SJCRH30 (cell line): ENCODE data around the gene RITA1. TPM values are rescaled to one million over a fixed set of nuclear protein-coding genes. Genes with fewer than 3 reads are reported as not detected.

ENCODE experiments used
- DNase-seq, 2 experiments: peaks; one replicate each; pipeline ENCODE4 v3.0.0-alpha.2; 2015 to 2020
- H3K27ac ChIP-seq: fragments of 250-450 bp; sonication (Bioruptor Pico); 2 replicates; pipeline ENCODE4 v1.5.1; 2020; ENCODE audit warnings: mild to moderate bottlenecking, moderate library complexity
- H3K27me3 ChIP-seq: fragments of 250-450 bp; sonication (Bioruptor Pico); 2 replicates; pipeline ENCODE4 v1.5.1; 2020; ENCODE audit warnings: mild to moderate bottlenecking, moderate library complexity
- H3K36me3 ChIP-seq: fragments of 250-450 bp; sonication (Bioruptor Pico); 2 replicates; pipeline ENCODE4 v1.5.1; 2020; ENCODE audit warnings: mild to moderate bottlenecking, moderate library complexity
- H3K4me1 ChIP-seq: fragments of 250-450 bp; sonication (Bioruptor Pico); 2 replicates; pipeline ENCODE4 v1.5.1; 2020; ENCODE audit warnings: mild to moderate bottlenecking, moderate library complexity
- H3K4me3 ChIP-seq: fragments of 250-450 bp; sonication (Bioruptor Pico); 2 replicates; pipeline ENCODE4 v1.5.1; 2020; ENCODE audit warnings: mild to moderate bottlenecking, moderate library complexity
- H3K9me3 ChIP-seq: fragments of 250-450 bp; sonication (Bioruptor Pico); replicated peaks from 2 replicates; pipeline ENCODE4 v1.5.1; 2020; ENCODE audit warnings: mild to moderate bottlenecking, moderate library complexity
- total RNA-seq: library from RNA; depleted of rRNA; stranded (reverse); fragments of >200 nt; shearing (Covaris generic); gene quantifications from 2 replicates; pipeline ENCODE4 v1.2.3, GENCODE V29; 2014

Gene RITA1
- total RNA-seq, 1 experiment from 2014 or later, result 22.0 TPM

DNA sequence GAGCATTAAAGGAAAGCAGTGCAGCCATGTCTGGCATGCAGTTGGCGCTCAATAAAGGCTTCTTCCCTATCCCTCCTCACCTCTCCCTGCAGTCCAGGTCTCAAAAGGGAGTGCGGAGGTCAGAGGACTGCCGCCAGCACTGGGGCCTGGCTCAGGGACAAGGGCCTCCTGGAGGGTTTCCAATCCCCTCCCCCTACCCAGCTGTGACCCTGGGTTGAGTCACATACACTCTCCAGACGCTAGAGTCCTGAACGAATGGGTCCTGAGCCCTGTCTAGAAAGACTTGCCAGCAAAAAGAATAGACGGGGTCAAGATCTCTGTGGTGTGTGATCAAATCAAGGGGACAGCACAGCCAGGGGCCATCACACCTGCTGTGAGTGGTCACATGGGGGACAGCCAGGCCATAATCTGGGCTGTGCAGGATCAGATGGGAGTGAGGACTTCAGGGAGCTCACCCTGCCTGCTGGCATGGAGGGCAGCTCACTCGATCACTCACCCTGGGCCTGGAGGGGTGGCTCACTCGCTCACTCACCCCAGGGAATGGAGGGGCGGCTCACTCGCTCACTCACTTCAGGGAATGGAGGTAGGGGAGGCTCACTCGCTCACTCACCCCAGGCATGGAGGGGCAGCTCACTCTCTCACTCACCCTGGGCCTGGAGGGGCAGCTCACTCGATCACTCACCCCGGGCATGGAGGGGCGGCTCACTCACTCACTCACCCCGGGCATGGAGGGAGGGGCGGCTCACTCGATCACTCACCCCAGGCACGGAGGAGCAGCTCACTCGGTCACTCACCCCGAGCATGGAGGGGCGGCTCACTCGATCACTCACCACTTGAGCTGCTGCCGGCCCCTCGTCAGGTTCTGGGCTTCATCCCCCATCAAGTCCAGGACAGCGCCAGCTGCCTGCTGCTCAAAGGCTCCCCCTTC is 23.2 kb upstream of the RITA1 start:
- H3K27me3 ChIP-seq, result no peaks in the 10 kb centered on the region
- no peaks in the 10 kb centered on the region for H3K9me3 ChIP-seq
- H3K4me3 ChIP-seq, result no peak overlapping the region
- peaks cover 37% of the 10 kb centered on the region; the same call in 1 of the 2 replicates for H3K36me3 ChIP-seq
- peaks cover 12% of the 10 kb centered on the region for H3K4me1 ChIP-seq
- peak; percentile 54 to 67 for DNase-seq
- H3K27ac ChIP-seq, result peak overlapping the region; percentile 53

DNA sequence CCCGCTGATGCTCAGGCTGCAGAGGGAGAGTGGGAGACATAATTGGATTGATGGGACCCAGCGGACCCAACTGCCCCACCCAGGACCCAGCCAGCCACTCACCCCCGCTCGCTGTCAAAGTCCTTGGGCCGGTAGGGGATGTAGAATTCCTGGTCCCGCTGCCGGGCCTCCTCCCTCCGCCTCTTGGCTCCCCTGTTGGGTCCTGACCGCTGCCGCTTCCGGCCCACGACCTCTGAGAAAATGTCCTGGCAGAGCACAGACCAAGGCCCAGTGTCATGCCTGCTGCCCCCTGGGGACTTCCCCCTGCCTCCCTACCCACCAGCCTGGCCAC is 22.5 kb upstream of the RITA1 start:
- no peak for DNase-seq
- Histone ChIP-seq H3K9me3 (no peaks in the 10 kb centered on the region), H3K4me3 (no peak overlapping the region), H3K4me1 (peaks cover 12% of the 10 kb centered on the region), H3K36me3 (peaks cover 38% of the 10 kb centered on the region; the same call in 1 of the 2 replicates), H3K27me3 (no peaks in the 10 kb centered on the region), H3K27ac (no peak overlapping the region; the same call in 1 of the 2 replicates)

DNA sequence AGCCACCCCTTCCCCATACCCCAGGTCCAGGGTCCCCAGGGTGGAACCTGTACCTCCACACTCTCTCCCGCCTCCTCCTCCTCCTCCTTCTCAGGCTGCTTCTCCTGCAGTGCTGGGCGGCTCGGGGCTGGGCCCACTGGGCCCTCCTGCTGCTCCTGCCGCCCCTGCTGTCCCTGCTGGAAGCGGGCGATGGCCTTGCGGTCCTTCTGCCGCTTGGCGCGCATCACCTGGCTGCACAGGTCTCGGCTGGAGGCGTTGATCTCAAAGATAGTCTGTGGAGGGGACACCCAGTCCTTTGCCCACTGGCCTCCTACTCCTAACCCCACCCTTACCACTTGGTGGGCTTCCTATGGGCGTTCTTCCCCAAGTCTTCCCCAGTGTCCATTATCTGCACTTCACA is 21.5 kb upstream of the RITA1 start:
- no peaks in the 10 kb centered on the region for H3K27me3 ChIP-seq
- H3K36me3 ChIP-seq, result peaks cover 36% of the 10 kb centered on the region; the same call in 1 of the 2 replicates
- H3K4me3 ChIP-seq, result no peak overlapping the region
- peaks cover 12% of the 10 kb centered on the region for H3K4me1 ChIP-seq
- no peak overlapping the region for H3K27ac ChIP-seq
- no peaks in the 10 kb centered on the region for H3K9me3 ChIP-seq
- no peak for DNase-seq

DNA sequence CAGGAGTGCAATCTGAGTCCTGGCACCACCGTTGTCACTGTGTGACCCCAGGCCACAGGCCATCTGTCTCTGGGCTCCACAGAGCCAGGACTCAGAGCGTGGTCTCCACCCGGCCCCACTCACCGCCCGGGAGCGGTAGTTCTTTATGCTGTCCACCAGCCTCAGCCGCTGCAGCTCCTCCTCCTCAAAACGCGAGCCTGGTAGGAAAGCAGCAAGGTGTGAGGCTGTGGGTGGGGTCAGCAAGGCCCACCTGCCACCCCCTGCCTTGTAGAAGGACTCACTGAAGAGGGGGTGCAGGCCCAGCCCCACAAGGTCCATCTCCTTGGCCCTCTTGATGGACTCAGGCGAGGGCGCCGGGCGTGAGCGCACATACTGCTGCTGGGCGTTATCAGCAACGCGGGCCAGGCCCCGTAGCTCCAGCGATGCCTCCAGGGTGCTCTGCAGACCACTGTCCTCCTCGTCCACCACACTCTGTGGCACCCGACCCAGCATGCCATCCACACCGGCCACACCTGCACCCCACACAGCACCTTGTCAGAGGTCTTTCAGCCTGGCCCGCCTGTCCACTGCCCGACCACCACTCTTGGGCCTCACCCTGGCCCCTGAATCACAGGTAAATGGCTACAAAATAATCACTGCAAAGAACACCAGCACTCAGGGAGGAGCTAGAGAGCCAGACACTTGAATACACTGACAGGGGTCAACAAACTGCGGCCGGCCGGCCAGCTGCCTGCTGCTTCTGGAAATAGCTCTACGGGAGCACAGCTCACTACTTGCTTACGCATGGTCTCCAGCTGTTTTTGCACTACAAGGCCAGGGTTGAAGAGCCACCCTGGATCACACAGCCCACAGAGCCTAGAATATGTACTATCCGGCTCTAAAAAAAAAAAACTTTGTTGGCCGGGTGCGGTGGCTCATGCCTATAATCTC is 19.7 kb upstream of the RITA1 start:
- no peaks in the 10 kb centered on the region for H3K27me3 ChIP-seq
- DNase-seq, result no peak

DNA sequence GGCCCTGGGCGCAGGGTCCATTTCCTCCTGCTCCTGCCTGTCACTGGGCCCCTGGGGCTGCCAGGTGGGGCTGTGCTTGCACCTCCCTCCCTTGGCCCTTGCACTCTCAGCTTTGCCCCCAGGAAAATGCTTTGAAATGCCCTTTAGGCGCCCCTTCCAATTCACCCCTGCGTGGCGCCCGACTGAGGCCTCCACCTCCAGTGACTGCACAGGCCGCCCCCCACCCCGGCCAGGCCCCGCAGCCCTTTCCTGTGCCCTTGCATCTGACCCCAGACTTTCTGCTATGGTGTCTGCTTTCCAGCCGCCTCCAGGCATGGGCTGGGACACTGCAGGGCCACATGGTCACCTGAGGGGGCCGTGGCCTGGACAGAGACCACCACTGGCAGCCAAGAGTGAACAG is 17.7 kb upstream of the RITA1 start:
- Histone ChIP-seq H3K4me3 (no peak overlapping the region), H3K27me3 (no peaks in the 10 kb centered on the region), H3K4me1 (peaks cover 1% of the 10 kb centered on the region), H3K9me3 (no peaks in the 10 kb centered on the region), H3K36me3 (peaks cover 51% of the 10 kb centered on the region; the same call in 1 of the 2 replicates), H3K27ac (no peak overlapping the region)
- DNase-seq, result no peak

More for the DNA sequence above, 19.7 kb upstream of the RITA1 start:
- Histone ChIP-seq H3K36me3 (peaks cover 41% of the 10 kb centered on the region; the same call in 1 of the 2 replicates), H3K9me3 (no peaks in the 10 kb centered on the region), H3K4me1 (peaks cover 12% of the 10 kb centered on the region), H3K4me3 (no peak overlapping the region), H3K27ac (no peak overlapping the region)

DNA sequence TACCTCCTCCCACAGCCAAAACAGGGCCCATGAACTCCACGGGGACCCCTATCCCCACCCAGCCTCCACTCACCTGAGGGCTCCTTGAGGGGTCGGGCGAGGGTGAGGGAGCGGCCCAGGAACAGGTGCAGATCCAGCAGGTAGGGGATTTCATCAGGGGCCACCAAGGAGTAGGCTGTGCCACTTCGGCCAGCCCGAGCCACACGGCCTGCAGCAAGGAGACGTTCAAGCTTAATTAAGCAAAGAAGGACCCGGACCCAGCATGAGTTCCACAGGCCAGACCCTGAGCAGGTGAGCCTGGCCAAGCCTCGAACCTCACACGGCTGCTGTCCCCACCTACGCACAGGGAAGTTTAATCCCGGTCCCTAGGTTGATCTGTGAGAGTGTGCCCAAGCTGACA is 15.8 kb upstream of the RITA1 start:
- no peak overlapping the region for H3K27ac ChIP-seq
- H3K4me3 ChIP-seq, result no peak overlapping the region
- peaks cover 52% of the 10 kb centered on the region for H3K36me3 ChIP-seq
- no peaks in the 10 kb centered on the region for H3K27me3 ChIP-seq
- H3K4me1 ChIP-seq, result no peaks in the 10 kb centered on the region
- no peaks in the 10 kb centered on the region for H3K9me3 ChIP-seq
- DNase-seq, result no peak

DNA sequence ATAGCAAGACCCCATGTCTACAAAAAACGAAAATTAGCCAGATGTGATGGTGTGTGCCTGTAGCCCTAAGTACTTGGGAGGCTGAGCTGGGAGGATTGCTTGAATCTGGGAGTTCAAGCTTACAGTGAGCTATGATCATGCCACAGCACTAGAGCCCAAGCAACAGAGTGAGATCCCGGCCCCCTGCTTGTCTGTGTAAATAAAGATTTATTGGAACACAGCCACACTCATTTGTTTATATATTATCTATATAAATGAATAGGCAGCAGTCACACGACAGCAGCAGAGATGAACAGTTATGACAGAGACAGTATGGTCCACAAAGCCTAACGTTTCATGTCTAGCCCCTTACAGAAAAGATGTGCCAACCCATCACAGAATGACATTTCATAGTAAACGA is 15.1 kb upstream of the RITA1 start:
- Histone ChIP-seq H3K36me3 (peaks cover 47% of the 10 kb centered on the region), H3K27ac (no peak overlapping the region), H3K4me1 (no peaks in the 10 kb centered on the region), H3K9me3 (no peaks in the 10 kb centered on the region), H3K27me3 (no peaks in the 10 kb centered on the region), H3K4me3 (no peak overlapping the region)
- DNase-seq, result no peak

DNA sequence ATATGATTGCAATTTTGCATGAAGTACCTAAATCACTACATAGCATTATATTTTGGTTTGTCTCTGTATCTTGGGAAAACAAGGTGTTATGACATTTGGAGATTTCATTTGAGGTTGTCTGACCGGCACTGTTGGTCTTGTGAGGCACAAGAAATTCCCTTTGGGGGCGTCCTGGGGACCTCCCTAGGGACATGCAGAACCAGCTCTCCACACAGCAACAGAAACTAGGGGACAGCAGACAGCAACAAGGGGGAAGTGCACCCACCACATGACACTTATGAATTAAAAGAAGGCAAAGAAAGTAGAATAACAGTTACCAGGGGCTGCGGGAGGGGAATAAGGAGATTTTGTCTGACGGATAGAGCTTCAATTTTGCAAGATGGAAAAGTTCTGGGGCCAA is 14.6 kb upstream of the RITA1 start:
- H3K36me3 ChIP-seq, result peaks cover 46% of the 10 kb centered on the region

DNA sequence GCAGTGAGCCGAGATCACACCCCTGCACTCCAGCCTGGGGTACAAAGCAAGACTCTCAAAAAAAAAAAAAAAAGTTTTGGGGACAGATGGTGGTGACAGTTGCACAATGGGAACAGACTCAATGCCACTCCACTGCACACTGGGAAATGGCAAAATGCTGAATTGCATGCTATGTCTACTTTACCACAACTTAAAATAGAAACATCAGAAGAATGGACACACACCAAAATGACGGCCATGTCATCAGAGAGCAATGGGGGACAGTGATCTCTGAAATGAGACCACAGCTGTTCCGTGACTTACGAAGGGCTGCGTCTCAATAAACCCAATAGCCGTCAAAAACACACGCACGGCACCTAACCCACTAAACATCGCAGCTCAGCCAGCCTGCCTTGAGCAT is 14.0 kb upstream of the RITA1 start:
- no peaks in the 10 kb centered on the region for H3K4me1 ChIP-seq
- no peak for DNase-seq

More for the DNA sequence above, 14.6 kb upstream of the RITA1 start:
- Histone ChIP-seq H3K9me3 (no peaks in the 10 kb centered on the region), H3K4me3 (no peak overlapping the region), H3K4me1 (no peaks in the 10 kb centered on the region), H3K27ac (no peak overlapping the region), H3K27me3 (no peaks in the 10 kb centered on the region)
- no peak for DNase-seq

DNA sequence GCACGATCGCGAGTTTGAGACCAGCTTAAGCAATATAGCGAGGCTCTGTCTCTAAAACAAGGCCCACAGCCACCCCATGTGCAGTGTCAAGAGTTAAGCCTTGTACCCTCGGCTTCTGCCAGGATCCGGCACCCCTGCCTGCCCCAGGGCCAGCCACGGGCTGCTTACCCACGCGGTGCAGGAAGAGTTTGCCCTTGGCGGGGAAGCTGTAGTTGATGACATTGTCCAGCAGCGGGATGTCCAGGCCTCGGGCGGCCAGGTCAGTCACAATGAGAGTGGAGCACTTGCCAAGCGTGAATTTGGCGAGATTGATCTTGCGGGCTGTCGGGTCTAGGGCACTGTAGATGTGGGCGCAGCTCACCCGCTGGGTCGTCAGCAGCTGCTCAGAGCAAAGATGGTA is 13.3 kb upstream of the RITA1 start:
- H3K4me1 ChIP-seq, result no peaks in the 10 kb centered on the region
- H3K27me3 ChIP-seq, result no peaks in the 10 kb centered on the region
- peaks cover 55% of the 10 kb centered on the region for H3K36me3 ChIP-seq
- H3K9me3 ChIP-seq, result no peaks in the 10 kb centered on the region
- no peak overlapping the region for H3K4me3 ChIP-seq
- DNase-seq, result no peak
- H3K27ac ChIP-seq, result no peak overlapping the region

More for the DNA sequence above, 14.0 kb upstream of the RITA1 start:
- Histone ChIP-seq H3K27me3 (no peaks in the 10 kb centered on the region), H3K4me3 (no peak overlapping the region), H3K9me3 (no peaks in the 10 kb centered on the region), H3K27ac (no peak overlapping the region), H3K36me3 (peaks cover 50% of the 10 kb centered on the region)

DNA sequence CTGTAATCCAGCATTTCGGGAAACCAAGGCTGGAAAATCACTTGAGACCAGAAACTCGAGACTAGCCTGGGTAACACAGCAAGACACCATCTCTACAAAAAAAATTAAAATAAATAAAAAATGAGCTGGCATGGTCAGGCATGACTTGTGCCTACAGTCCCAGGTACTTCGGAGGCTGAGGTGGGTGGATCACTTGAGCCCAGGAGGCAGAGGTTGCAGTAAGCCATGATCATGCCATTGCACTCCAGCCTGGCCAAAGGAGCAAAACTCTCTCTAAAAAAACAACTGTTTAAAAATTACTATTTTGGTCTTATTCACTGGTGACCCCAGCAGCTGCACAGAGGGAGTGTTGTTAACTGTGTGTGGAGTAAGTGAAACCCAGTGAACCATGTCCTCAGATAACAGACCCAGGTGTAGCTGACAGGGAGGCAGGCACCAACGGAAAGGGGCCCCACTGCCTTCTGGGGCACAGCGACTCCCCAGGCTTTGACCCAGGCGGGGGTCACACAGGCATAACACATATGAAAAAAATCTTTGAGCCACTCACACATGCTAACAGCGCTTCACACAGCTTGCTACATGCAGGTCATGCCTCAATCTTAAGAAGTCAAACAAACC is 12.3 kb upstream of the RITA1 start:
- H3K4me1 ChIP-seq, result no peaks in the 10 kb centered on the region
- DNase-seq, result no peak
- no peaks in the 10 kb centered on the region for H3K9me3 ChIP-seq
- H3K4me3 ChIP-seq, result no peak overlapping the region
- peaks cover 62% of the 10 kb centered on the region for H3K36me3 ChIP-seq
- H3K27me3 ChIP-seq, result no peaks in the 10 kb centered on the region
- H3K27ac ChIP-seq, result no peak overlapping the region

DNA sequence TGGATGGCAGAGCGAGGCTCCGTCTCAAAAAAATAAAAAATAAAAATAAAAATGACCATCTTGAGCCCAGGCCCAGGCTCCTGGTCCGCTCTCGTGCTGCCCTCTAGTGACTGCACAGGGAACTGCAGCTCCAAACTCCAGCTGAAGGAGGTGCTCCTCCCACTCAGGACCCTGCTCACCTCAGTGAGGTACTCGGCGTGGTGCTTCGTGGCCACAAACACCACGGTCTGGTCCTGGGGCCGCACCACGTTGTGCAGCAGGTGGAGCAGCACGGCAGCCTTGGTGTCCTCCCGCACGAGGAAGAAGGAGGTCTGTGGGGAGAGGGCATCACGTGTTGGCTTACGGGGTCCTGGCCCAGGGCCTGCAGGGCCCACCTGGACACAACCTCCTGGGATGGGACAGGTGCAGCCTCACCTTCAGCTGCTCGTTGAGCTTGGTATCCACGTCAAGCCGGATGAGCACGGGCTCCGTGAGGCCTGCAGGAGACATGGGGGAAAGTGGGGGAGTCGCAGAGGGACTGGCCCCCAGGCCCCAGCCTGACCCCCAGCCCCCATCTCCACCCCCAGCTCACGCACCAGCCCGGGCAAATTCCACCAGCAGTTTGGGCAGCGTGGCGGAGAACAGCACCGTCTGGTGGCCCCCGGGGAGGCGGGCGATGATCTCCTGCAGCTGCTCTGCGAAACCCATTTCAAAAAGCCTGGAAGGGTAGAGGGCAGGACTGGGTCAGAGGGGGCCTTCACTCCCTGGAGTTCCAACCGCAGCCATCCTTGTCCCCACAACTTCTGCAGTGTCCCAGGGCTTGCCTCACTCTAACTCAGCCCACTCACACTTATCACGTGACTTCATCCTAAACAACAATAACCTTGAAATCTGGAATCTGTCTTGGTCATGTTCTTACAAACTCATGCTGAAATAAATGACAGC is 10.8 kb upstream of the RITA1 start:
- H3K27me3 ChIP-seq, result no peaks in the 10 kb centered on the region
- DNase-seq, result peak; percentile 54 to 72
- H3K4me1 ChIP-seq, result no peaks in the 10 kb centered on the region
- peaks cover 61% of the 10 kb centered on the region for H3K36me3 ChIP-seq
- H3K9me3 ChIP-seq, result no peaks in the 10 kb centered on the region
- no peak overlapping the region for H3K27ac ChIP-seq
- H3K4me3 ChIP-seq, result no peak overlapping the region

DNA sequence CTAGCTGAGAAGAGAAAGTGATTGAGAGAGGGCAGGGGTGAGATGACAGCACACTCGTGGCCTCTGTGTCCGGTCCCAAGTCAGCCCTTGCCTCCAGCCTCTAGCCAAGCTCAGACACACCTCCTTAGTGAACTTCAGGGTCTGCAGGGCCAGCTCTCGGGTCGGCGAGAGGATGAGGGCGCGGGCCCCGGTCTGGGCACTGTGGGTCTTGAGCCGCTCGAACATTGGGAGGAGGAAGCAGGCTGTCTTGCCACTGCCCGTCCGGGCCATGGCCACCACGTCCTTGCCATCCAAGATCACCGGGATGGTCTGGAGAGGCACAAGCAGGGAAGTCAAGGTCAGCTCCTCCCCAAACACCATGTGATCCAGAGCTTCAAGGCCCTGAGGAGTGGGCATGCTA is 6.5 kb upstream of the RITA1 start:
- no peak overlapping the region for H3K4me3 ChIP-seq
- no peak overlapping the region for H3K27ac ChIP-seq
- no peaks in the 10 kb centered on the region for H3K4me1 ChIP-seq
- H3K9me3 ChIP-seq, result no peaks in the 10 kb centered on the region
- no peaks in the 10 kb centered on the region for H3K27me3 ChIP-seq
- peaks cover 41% of the 10 kb centered on the region for H3K36me3 ChIP-seq
- no peak for DNase-seq

DNA sequence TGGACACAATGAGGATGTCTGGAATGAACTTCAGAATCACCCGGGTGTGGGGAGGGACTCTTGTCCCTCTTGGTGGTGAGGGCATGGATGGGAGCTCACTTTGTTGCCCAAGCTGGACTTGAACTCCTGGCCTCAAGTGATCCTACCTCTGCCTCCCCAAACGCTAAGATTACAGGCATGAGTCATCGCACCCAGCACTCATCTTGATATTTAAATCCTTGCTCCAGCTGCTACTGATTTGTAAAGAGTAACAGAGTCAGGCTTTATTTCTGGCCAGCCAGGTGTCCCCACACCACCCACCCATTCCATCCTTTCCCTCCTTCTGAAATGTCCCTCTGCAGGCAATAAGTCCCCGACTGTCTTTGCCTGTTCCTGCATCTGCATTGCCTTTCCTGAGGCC is 5.2 kb upstream of the RITA1 start:
- Histone ChIP-seq H3K36me3 (peaks cover 36% of the 10 kb centered on the region), H3K27ac (no peak overlapping the region), H3K27me3 (no peaks in the 10 kb centered on the region), H3K4me3 (no peak overlapping the region), H3K4me1 (no peaks in the 10 kb centered on the region), H3K9me3 (no peaks in the 10 kb centered on the region)
- no peak for DNase-seq
